ENCODE results near the gene LOXL4.
A peak's percentile ranks its signal among the peaks of the same experiment; 100 is the strongest.

LOXL4 gene

DNA sequence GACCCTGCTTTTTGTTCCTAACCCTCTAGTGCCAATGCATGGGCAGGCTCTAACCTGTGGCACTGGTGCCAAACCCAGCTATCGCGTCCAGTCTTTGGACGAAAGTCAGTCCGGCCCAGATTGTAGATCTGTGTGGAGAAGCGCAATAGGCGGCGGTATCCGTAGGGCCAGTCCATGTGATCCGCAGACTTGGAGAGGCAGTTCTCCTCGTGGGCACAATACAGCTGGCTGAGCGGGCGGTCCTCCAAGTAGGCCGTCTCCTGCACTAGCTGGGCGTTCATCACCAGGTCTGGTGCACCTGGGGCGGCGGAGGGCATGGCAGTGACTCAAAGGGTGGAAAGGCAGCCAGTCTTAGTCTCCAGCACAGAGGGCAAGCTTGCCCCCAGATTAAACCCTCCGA lies 14.5 kb downstream of the LOXL4 start:
- no peak overlapping the region for H4K91ac ChIP-seq (ENCODE audit: low read depth, low read length)
- H2AFZ ChIP-seq (ENCODE audit: insufficient read depth, low read length, poor library complexity) = no peak overlapping the region
- H3K4me3 ChIP-seq (ENCODE audit: low read depth, low read length) = no peak overlapping the region
- no peak overlapping the region for H3K4me2 ChIP-seq (ENCODE audit: low read length)
- H2AK5ac ChIP-seq (ENCODE audit: low read length) = no peak overlapping the region
- DNase-seq = no peak
- no peak overlapping the region for H2BK12ac ChIP-seq (ENCODE audit: low read length)
- peaks cover 7 to 16% of the 10 kb centered on the region in 2 experiments for H3K36me3 ChIP-seq (ENCODE audit: control insufficient read depth in 1 of 2, insufficient read depth in 2 of 2, low read length in 2 of 2)
- no peak overlapping the region for H3K18ac ChIP-seq (ENCODE audit: low read length)
- H3K79me1 ChIP-seq (ENCODE audit: low read length) = no peaks in the 10 kb centered on the region
- no peaks in the 10 kb centered on the region for H3K27me3 ChIP-seq (ENCODE audit: insufficient read depth, low read length)
- no peak overlapping the region for H3K4ac ChIP-seq (ENCODE audit: low read depth, low read length)
- H3K79me2 ChIP-seq (ENCODE audit: control insufficient read depth, insufficient read depth, low read length, poor library complexity) = no peaks in the 10 kb centered on the region
- no peak overlapping the region for H3K14ac ChIP-seq (ENCODE audit: low read length)
- WGBS (ENCODE audit: extremely low coverage, insufficient coverage, insufficient read length) = no CpG with 5 or more reads among the region's 17 CpGs
- H3K9me3 ChIP-seq (ENCODE audit: insufficient read depth, low read depth, low read length) = peaks cover 2% of the 10 kb centered on the region
- H4K8ac ChIP-seq (ENCODE audit: low read depth, low read length) = no peak overlapping the region
- H3K27ac ChIP-seq (ENCODE audit: low read depth, low read length) = no peak overlapping the region
- no peak overlapping the region for H3K9ac ChIP-seq (ENCODE audit: low read length)
- no peak overlapping the region for H2BK5ac ChIP-seq (ENCODE audit: low read depth, low read length, poor library complexity)
- H2BK120ac ChIP-seq (ENCODE audit: insufficient read depth, low read length, poor library complexity) = no peak overlapping the region
- no peak overlapping the region for H3K23ac ChIP-seq (ENCODE audit: low read length)
- peaks cover 6 to 12% of the 10 kb centered on the region in 2 experiments for H3K4me1 ChIP-seq (ENCODE audit: control insufficient read depth in 1 of 2, insufficient read depth in 2 of 2, low read length in 2 of 2)
- no peak overlapping the region for H4K12ac ChIP-seq (ENCODE audit: low read depth, low read length)

DNA sequence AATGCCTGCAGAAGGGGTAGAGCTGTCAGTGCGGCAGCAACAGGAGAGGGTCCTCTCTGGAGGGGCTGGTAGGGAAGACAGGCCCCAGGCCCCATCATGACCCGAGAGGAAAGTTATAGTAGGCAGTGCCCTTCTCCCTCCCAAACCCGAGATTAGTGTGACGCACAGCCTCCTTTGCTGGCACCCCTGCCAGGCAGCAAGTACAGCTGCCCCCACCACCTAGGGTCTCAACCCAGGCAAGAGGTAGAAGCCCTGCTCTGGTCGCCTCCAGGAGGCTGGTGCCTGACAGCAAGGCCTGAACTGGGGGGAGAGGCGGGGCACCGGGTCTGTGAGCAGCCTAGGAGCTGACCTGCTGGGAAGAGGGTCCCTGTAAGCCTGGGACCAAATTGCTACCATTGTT lies 15.5 kb downstream of the LOXL4 start:
- no peak overlapping the region for H4K12ac ChIP-seq (ENCODE audit: low read depth, low read length)
- H3K4me2 ChIP-seq (ENCODE audit: low read length) = no peak overlapping the region
- no peak overlapping the region for H3K23ac ChIP-seq (ENCODE audit: low read length)
- H2BK12ac ChIP-seq (ENCODE audit: low read length) = no peak overlapping the region
- H3K4ac ChIP-seq (ENCODE audit: low read depth, low read length) = no peak overlapping the region
- H3K14ac ChIP-seq (ENCODE audit: low read length) = no peak overlapping the region
- H3K36me3 ChIP-seq (ENCODE audit: control insufficient read depth in 1 of 2, insufficient read depth in 2 of 2, low read length in 2 of 2) = peaks cover 11 to 26% of the 10 kb centered on the region in 2 experiments
- no peak overlapping the region for H4K8ac ChIP-seq (ENCODE audit: low read depth, low read length)
- H2AK5ac ChIP-seq (ENCODE audit: low read length) = no peak overlapping the region
- no peak overlapping the region for H2AFZ ChIP-seq (ENCODE audit: insufficient read depth, low read length, poor library complexity)
- no peak overlapping the region for H3K9ac ChIP-seq (ENCODE audit: low read length)
- H3K27ac ChIP-seq (ENCODE audit: low read depth, low read length) = no peak overlapping the region
- H2BK120ac ChIP-seq (ENCODE audit: insufficient read depth, low read length, poor library complexity) = no peak overlapping the region
- no peak overlapping the region for H3K4me3 ChIP-seq (ENCODE audit: low read depth, low read length)
- no CpG with 5 or more reads among the region's 7 CpGs for WGBS (ENCODE audit: extremely low coverage, insufficient coverage, insufficient read length)
- H4K91ac ChIP-seq (ENCODE audit: low read depth, low read length) = no peak overlapping the region
- no peaks in the 10 kb centered on the region for H3K79me2 ChIP-seq (ENCODE audit: control insufficient read depth, insufficient read depth, low read length, poor library complexity)
- no peak overlapping the region for H3K18ac ChIP-seq (ENCODE audit: low read length)
- H3K27me3 ChIP-seq (ENCODE audit: insufficient read depth, low read length) = no peaks in the 10 kb centered on the region
- no peak overlapping the region for H2BK5ac ChIP-seq (ENCODE audit: low read depth, low read length, poor library complexity)
- H3K4me1 ChIP-seq (ENCODE audit: control insufficient read depth in 1 of 2, insufficient read depth in 2 of 2, low read length in 2 of 2) = peaks cover 6 to 12% of the 10 kb centered on the region in 2 experiments
- no peaks in the 10 kb centered on the region for H3K79me1 ChIP-seq (ENCODE audit: low read length)
- peaks cover 2% of the 10 kb centered on the region for H3K9me3 ChIP-seq (ENCODE audit: insufficient read depth, low read depth, low read length)
- DNase-seq = no peak

- WGBS (ENCODE audit: extremely low coverage, insufficient coverage, insufficient read length) = no CpG with 5 or more reads among the region's 8 CpGs
- peak; percentile 37 to 66 for DNase-seq
Measured at GRCh38 chr10:98251399-98251798, 16.6 kb downstream of the LOXL4 start.

DNA sequence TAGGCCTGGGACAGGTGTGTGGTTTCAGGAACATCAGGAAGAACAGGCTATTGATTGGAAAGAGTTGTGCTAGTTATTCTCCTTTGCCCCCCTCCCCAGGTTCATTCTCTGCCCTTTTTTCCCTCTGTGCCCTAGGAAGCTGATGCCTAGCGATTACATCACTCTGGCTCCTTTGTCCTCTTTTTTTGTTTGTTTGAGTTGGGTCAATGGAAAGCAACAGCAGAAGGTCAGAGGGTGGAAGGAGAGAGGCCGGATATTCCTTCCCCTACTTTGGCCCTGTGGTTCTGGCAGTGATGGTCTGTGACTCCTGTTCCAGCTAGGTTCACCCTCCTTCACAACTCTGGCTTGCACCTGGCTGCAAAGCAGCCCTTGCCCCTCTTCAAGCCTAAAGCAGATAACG lies 18.9 kb downstream of the LOXL4 start:
- Histone ChIP-seq H3K4ac (ENCODE audit: low read depth, low read length) (no peak overlapping the region), H3K9ac (ENCODE audit: low read length) (no peak overlapping the region), H3K79me1 (ENCODE audit: low read length) (no peaks in the 10 kb centered on the region), H4K91ac (ENCODE audit: low read depth, low read length) (no peak overlapping the region), H2BK120ac (ENCODE audit: insufficient read depth, low read length, poor library complexity) (no peak overlapping the region), H2AFZ (ENCODE audit: insufficient read depth, low read length, poor library complexity) (no peak overlapping the region), H2AK5ac (ENCODE audit: low read length) (no peak overlapping the region), H3K9me3 (ENCODE audit: insufficient read depth, low read depth, low read length) (peaks cover 2% of the 10 kb centered on the region), H3K79me2 (ENCODE audit: control insufficient read depth, insufficient read depth, low read length, poor library complexity) (no peaks in the 10 kb centered on the region), H3K4me2 (ENCODE audit: low read length) (no peak overlapping the region), H3K14ac (ENCODE audit: low read length) (no peak overlapping the region), H3K4me1 (ENCODE audit: control insufficient read depth in 1 of 2, insufficient read depth in 2 of 2, low read length in 2 of 2) (peaks cover 6 to 12% of the 10 kb centered on the region in 2 experiments), H2BK12ac (ENCODE audit: low read length) (no peak overlapping the region), H2BK5ac (ENCODE audit: low read depth, low read length, poor library complexity) (no peak overlapping the region), H3K4me3 (ENCODE audit: low read depth, low read length) (no peak overlapping the region), H3K23ac (ENCODE audit: low read length) (no peak overlapping the region), H3K18ac (ENCODE audit: low read length) (no peak overlapping the region), H3K36me3 (ENCODE audit: control insufficient read depth in 1 of 2, insufficient read depth in 2 of 2, low read length in 2 of 2) (peaks cover 10 to 39% of the 10 kb centered on the region in 2 experiments), H3K27me3 (ENCODE audit: insufficient read depth, low read length) (no peaks in the 10 kb centered on the region), H4K8ac (ENCODE audit: low read depth, low read length) (no peak overlapping the region), H4K12ac (ENCODE audit: low read depth, low read length) (no peak overlapping the region), H3K27ac (ENCODE audit: low read depth, low read length) (no peak overlapping the region)
- DNase-seq = no peak
- WGBS (ENCODE audit: extremely low coverage, insufficient coverage, insufficient read length) = no CpG with 5 or more reads among the region's 3 CpGs

More at GRCh38 chr10:98251399-98251798, 16.6 kb downstream of the LOXL4 start:
- Histone ChIP-seq H3K79me1 (ENCODE audit: low read length) (no peaks in the 10 kb centered on the region), H3K4me1 (ENCODE audit: control insufficient read depth in 1 of 2, insufficient read depth in 2 of 2, low read length in 2 of 2) (peaks cover 6 to 12% of the 10 kb centered on the region in 2 experiments), H4K91ac (ENCODE audit: low read depth, low read length) (no peak overlapping the region), H4K8ac (ENCODE audit: low read depth, low read length) (no peak overlapping the region), H2AK5ac (ENCODE audit: low read length) (no peak overlapping the region), H3K79me2 (ENCODE audit: control insufficient read depth, insufficient read depth, low read length, poor library complexity) (no peaks in the 10 kb centered on the region), H2BK5ac (ENCODE audit: low read depth, low read length, poor library complexity) (no peak overlapping the region), H3K4me3 (ENCODE audit: low read depth, low read length) (no peak overlapping the region), H2AFZ (ENCODE audit: insufficient read depth, low read length, poor library complexity) (no peak overlapping the region), H4K12ac (ENCODE audit: low read depth, low read length) (no peak overlapping the region), H3K27me3 (ENCODE audit: insufficient read depth, low read length) (no peaks in the 10 kb centered on the region), H3K9ac (ENCODE audit: low read length) (no peak overlapping the region), H3K23ac (ENCODE audit: low read length) (no peak overlapping the region), H3K9me3 (ENCODE audit: insufficient read depth, low read depth, low read length) (peaks cover 2% of the 10 kb centered on the region), H3K18ac (ENCODE audit: low read length) (no peak overlapping the region), H3K4ac (ENCODE audit: low read depth, low read length) (no peak overlapping the region), H3K14ac (ENCODE audit: low read length) (no peak overlapping the region), H3K27ac (ENCODE audit: low read depth, low read length) (no peak overlapping the region), H3K36me3 (ENCODE audit: control insufficient read depth in 1 of 2, insufficient read depth in 2 of 2, low read length in 2 of 2) (peaks cover 11 to 27% of the 10 kb centered on the region in 2 experiments), H2BK12ac (ENCODE audit: low read length) (no peak overlapping the region), H2BK120ac (ENCODE audit: insufficient read depth, low read length, poor library complexity) (no peak overlapping the region), H3K4me2 (ENCODE audit: low read length) (no peak overlapping the region)
